LHCN-M2 (cell line): ENCODE measurements around the gene CCNDBP1. TPM values are rescaled to one million over a fixed set of nuclear protein-coding genes. Genes with fewer than 3 reads are reported as not detected.
A peak's percentile ranks its signal among the peaks of the same experiment; 100 is the strongest.
"Not testable (repeated sequence)": the region's sequence is repeated elsewhere in the genome, so short reads cannot be mapped to it uniquely, and the experiment has no call there.

ENCODE experiments used
- DNase-seq: peaks from one replicate; pipeline ENCODE4 v3.0.0-alpha.2; 2012; ENCODE audit warnings: low read depth
- total RNA-seq: library from RNA; depleted of rRNA; stranded (reverse); fragments of >200 nt; gene quantifications from 2 replicates; pipeline ENCODE4 v1.2.3, GENCODE V29; 2014

The CCNDBP1 gene
- total RNA-seq, 1 experiment from 2014 or later, result 53.2 TPM

DNA sequence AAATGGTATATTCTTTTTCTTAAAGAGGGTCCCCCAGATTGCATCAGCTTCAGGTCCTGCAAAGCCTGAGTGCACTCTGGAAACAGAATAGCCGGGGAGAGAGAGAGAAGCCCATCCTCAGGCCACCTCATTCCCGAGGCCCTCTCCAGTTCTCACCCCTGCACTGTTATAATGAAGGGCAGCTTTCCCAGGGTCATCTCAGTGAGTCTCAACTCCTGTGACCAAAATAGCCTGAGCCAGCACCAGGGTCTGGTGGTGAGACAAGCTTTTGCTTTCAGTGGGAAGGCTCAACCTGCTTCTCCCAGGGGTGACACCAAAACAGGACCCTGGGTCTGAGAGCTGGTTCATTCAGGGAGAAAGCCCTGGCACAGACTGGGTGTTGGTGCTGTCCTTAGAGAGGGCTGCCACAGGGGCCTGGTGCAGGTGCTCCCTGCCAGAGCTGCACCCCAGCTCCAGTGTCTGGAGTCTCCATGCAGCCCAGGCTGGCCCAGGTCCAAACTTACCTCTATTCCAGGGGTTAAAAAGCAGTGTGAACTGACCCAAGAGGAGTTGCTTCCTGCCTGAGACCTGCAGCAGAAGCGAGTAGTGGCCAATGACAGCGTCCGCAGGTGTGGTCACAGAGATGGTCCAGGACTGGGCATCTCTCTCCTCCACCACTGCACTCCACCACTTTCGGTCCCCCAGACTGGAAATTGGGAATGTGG lies 29.5 kb downstream of the CCNDBP1 start:
- DNase-seq, result no peak

DNA sequence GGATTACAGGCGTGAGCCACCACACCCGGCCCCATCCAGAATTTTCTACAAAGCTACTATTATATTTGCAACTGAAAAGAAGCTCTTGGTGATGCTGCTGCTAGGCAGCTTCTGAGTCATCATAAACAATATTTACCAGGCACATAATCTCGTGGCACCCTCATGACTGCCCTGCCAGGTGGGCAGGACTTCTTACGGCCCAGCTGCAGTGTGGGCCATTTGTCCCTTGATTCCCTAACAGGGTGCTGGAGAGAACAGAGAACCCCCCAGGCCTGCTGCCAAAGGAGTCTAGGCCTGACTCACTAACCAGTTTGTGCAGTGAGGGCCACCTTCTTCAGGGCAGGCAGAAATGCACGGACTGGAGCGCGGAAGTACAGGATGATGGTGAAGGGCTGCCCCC lies 30.8 kb downstream of the CCNDBP1 start:
- peak; percentile 48 for DNase-seq

DNA sequence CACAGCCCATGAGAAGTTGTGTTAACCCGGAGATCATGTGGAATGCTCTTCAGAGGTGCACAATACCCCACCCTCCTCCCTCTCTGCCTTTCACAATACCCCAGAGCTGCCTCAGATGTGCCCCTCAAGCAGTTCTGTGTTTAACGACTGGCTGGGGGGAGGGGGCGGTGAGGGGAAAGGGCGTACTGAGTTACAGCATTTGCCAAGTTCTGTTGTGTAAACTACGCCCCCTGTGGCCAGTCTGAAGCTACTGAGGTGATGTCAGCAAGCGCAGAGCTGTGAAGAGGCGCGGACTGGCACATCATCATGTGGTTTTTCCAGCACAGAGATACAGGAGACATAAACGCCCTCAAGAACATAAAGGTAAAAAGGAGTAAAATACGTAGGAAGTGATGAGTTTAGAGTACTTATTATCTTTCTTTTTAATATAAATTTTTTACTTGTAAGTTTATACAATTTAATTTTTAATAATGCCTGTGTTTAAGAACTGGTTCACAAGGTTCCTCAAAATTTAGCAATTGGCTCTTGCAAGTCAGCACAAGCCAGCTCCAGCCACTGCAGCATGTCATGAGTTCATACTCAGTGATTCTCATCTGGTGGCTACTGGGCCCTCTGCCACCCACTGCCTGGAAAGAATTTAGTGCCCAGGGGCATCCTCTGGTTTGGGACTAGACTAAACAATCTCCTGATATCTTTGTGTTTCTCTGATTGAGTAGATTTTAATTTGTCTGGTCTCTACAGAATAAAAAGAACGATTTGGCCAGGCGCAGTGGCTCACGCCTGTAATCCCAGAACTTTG lies 33.9 kb downstream of the CCNDBP1 start:
- DNase-seq, result peak; percentile 5

DNA sequence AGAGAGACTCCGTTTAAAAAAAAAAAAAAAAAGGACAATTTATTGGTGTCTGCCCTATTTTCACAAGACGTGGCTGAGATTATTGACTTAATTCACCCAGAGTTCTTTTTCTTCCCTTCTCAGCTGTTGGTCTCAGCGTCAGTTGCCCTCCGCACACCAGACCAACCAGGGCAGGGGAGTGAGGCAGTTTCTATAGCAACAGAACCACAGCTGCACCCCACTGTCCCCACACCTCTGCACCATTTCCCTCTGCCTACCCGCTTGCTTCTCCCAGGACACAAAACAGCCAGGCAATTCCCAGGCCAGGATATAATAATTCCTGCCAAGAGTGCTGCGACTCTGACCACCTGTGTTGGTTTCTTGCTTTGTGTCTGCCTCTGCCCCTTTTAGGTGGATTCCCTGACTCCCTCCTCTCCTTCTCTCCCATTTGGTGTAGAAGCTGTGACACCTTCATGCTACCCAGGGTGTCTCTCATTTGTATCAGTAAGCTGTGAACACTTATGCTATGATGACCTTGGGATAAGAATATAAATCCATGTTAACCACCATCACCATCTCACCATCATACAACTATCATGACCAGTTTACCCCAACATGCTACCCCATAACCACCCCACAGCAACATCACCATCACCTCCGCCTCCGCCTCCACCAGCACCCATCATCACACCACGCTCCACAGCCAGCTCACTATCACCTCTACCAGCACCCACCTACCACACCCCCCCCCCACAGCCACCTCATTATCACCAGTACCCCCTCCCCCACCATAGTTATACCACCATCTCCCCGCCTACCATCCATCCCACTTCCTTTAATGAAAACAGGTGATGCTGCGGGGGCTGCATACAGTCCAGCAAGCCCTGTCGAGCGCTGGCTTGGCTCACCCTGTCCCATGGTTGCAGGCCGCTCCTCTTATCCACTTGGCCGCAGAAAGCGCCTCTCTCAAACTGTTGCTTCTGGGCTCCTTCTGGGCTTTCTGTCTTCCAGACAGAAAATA lies 35.0 kb downstream of the CCNDBP1 start:
- DNase-seq, result no peak

DNA sequence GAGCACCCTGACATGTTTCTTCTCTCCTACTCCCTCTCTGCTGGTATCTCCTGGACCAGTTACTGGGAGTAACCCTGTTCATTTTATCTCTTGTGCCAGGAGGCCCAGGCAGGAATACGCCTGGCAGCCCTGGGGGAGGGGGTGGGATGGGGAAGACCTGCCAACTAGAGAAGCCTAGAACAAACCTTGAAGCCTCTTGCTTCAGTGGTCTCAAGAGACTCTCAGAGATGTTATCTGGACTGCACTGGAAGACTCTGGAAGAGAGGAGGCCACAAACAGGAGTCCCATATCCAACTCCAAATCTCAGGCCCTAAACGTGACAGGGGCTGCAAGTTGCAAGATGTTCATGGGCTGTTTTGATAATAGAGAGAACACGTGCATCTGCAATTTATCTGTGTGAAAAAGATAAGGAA lies 35.8 kb downstream of the CCNDBP1 start, which contains the start of gene EPB42:
EPB42 (minus strand) TSS at position 28 of the 413 bp plus-strand sequence. CDS start 193 bp downstream, outside the sequence.
- no peak for DNase-seq

DNA sequence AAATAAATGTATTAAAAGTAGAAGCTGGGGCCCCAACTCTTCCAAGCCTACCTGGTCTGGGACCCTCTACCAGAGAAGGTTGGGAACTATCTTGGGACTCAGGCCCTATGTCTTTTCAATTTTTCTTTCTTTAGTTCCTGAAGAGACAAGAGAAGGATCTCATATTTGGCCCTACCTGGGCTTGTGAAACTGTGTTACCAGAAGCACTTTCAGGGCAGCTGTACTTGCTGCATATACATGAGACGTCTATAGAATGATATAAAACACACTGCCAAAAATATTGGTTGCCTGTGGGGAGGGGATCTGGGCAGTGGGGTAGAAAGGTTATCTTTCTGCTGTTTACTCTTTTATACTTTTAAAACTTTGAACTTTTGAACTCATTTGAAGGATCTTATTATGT lies 36.2 kb downstream of the CCNDBP1 start:
- no peak for DNase-seq

DNA sequence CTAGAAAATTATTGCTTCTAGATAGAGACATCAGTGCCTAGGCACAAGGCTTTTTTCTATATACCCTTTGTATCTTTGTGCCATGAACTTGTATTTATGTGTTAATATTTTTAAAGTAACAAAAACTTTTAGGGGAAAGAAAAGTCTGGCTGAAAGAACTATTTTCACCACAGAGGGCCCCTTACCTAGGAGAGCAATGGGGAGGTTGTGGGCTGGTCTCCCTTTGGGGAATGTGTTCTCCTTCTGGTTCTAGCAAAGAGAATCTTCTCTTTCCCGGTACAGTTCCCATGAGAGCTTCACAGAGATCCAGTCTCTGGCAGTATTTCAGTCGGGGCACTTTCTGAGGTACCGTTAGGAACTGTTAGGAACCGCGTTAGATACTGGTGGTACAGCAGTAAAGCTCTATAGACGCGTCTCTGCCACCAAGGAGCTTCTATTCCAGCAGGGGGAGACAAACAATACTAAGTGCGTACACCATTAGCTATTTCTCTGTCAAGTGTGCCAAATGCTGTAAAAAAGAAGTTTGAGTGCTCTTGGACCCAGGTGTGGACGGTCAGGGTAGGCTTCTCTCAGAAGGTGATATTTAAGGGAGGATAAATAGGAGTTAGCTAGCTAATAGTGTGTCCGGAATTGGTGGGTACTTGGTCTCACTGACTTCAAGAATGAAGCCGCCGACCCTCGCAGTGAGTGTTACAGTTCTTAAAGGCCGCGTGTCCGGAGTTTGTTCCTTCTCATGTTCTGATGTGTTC lies 40.2 kb downstream of the CCNDBP1 start:
- DNase-seq, result peak; percentile 52

DNA sequence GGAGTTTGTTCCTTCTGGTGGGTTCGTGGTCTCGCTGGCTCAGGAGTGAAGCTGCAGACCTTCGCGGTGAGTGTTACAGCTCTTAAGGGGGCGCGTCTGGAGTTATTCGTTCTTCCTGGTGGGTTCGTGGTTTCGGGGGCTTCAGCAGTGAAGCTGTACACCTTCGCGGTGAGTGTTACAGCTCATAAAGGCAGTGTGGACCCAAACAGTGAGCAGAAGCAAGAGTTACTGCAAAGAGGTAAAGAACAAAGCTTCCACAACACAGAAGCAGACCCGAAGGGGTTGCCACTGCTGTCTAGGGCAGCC lies 40.7 kb downstream of the CCNDBP1 start:
- DNase-seq, result not testable (repeated sequence)

DNA sequence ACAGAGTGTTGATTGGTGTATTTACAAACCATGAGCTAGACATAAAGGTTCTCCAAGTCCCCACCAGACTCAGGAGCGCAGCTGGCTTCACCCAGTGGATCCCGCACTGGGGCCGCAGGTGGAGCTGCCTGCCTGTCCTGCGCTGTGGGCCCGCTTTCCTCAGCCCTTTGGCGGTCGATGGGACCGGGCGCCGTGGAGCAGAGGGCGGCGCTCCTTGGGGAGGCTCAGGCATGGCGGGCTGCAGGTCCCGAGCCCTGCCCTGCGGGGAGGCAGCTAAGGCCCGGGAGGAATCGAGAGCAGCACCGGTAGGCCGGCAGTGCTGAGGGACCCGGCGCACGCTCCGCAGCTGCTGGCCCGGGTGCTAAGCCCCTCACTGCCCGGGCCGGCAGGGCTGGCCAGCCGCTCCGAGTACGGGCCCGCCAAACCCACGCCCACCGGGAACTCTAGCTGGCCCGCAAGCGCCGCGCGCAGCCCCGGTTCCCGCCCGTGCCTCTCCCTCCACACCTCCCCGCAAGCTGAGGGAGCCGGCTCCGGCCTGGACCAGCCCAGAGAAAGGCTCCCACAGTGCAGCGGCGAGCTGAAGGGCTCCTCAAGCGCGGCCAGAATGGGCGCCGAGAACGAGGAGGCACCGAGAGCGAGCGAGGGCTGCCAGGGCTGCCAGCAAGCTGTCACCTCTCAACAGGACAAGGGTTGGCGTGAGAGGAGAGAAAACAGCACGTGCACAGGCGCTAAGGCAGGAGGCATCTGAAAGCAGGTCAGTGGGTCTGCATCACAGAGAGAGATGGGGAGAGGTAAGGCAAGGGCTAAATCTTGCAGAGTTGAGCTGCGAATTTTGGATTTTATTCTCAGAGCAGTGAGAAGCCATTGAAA lies 41.5 kb downstream of the CCNDBP1 start:
- no peak for DNase-seq

DNA sequence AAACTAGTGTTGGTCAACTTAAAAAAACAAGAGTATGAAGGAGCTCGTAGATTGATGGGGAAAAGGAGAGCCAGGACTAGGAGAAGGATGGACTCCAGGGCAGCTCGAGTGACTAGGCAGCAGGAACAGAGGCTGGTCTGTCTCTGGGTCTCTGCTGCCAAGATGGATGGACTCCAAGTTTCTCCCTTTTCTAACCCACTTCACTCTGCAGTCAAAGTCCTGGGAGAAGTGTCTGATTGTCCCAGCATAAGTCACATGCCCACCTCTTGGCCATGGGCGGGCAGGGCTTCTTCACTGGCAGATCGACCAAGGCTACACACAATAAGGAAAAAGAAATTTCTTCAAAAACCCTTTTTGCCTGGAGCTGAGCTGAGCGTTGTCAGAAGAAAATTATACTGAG lies 44.8 kb downstream of the CCNDBP1 start:
- no peak for DNase-seq

DNA sequence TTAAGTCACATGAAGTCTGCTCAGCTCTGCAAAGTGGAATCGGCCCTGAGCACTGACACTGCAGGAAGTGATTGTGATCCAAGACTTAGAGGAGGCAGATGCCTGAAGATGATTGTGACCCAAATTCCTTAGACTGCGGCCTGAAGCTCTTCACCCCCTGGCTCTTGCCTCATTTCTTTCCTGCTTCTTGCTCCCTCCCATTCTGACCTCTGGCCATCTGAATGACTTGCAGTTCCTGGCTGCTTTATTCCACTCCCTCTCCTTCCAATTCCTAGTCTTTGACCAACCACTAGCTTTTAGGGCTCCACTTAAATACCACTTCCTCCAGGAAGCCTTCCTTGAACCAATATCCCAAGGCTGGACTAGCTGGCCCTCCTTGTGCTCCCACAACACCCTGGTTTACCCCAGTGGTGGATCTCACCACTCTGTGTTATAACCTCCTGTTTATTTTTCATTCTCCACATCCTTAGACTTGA lies 45.5 kb downstream of the CCNDBP1 start:
- DNase-seq, result no peak

DNA sequence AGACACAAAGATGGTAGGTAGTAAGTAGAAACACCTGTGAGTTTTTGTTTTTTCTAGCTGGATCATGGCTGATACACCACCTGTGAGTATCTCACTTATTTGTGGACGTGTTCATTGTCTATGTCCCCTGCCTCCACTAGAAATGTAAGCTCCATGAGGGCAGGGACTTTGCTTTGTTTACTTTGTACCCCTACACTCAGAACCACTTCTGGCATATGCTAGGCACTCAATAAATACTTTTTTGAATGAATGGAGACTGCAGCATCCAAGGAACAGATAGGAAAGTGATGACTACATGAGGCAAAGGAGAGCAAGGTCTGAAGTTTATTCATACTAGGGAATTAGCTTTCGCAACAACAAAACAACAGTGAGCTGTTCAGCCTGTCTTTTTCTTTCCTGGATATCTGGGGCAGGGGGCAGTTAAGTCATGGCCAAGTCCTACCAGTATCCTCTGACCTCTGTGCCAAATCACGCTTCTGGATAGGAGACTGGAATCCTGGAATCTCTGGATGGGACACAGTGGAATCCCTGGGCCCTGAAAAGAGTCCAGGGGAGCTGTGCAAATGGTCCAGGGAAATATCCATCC lies 47.2 kb downstream of the CCNDBP1 start:
- no peak for DNase-seq

DNA sequence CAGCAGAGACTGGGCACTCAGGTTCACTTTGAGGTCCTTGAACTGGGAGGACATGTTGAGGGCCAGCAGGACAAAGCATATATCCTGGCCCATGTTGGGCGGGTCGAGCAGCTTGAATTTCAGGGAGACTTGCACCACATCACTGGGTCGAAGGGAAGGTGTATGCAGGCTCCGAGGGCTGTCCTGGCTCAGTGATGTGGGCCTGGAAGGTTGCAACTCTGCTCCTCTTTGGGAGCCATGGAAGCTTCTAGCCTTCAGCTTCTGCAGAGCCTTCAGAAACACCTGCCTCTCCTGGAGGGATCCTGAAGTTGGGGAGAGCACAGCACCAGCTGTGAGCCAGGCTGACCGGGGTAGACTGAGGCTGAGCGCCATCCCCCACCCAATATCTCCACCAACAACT lies 50.3 kb downstream of the CCNDBP1 start:
- no peak for DNase-seq

DNA sequence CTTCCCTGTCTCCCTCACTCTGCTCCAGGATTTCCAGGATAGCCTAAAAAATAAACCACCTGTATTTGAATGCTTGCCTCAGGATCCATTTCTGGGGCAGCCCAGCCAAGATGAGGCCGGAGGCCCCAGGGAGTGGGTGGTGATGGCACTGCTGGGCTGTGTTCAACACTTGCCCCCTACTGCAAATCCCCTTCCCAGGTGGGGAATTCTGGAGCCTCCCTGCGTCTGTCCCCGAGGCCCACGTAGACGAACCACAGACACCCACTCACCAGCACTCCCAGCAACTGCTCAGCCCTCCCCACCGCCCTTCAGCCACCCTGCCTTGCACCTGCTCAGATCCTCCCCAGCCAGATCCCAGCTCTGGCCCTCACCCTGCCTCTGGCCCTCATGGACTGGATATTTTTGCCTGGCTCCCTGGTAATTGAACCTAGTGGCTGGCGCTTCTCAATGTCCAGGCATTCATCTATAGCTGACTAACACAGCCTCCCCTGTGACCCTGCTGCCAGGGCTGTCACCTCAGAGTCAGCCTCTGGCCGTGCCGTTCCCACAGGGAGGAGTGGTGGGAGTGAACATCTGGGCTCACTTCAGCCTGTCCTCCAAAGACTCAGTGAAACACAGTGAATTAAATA lies 52.8 kb downstream of the CCNDBP1 start:
- DNase-seq, result no peak

DNA sequence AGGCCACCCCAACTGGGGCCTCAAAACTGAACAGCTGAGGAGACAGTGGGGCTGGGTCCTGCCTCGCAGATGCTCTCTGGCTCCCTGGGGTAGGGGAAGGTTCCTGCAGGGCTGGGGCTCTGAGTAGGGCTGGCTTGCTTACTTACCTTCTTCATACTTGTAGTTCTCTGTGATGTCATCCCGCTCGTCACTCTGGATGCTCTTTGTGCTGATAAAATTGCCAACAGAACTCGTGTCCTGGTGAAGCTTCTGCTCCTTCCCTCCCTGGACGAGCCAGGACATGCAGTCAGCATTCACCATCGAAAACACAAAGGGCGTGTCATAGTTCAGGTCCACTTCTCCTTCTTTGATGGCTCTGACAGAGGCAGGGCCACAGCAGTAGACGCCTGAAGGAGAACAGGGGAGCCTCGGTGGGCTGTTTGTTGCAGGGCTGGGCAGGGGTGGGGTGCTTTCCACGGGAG lies 53.5 kb downstream of the CCNDBP1 start:
- no peak for DNase-seq

DNA sequence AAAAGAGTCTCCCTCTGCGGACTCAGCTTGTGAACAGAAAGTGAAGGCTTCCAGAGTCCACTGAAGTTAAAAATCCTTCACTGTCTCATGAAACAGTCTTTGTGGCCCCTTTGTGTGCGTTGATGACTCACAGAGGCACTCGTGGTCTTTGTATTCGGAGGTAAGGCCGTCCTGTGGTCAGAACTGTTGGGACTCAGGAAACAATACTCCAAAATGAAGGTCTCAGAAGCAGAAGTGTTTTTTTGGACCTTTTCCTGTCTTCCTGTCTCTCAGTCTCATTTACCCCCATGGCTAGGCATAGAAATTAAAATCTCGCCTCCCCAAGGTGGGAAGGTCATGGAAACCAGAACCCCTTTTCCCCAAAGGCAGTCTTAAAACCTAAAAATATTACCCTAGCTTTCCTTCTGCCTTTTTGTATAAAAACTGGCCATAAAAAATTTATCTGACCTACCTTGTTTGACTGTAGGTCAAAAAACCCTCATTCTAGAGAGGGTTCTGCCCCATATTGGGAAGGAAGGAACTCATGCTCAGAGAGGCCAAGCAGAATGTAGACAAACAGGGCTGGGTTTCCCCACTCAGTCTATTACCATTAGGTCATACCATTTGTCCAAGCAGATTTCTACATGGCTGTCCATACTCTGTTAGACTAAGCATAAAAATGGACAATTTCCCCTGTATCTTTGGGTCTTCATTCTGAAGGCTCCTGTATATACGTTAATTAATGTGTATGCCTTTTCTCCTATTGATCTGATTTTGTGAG lies 54.7 kb downstream of the CCNDBP1 start:
- peak; percentile 4 for DNase-seq

DNA sequence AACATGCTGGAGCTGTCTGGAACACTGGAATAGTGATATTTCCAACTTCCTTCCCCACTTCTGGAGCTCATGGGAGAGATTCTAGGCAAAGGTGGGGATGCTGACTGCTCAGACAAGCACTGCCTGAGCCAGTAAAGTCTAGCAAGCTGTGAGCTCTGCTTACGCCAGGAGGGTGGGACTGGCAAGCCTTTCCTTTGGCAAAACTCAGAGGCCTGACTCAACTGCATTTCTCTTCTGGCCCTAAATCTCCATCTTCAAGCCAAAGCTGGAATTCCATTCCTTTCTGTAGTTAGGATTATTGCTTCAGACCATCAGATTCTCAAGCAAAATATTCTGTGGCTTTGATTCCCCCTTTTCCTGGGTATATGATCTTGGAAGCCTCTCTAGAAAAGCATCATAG lies 55.9 kb downstream of the CCNDBP1 start:
- no peak for DNase-seq

DNA sequence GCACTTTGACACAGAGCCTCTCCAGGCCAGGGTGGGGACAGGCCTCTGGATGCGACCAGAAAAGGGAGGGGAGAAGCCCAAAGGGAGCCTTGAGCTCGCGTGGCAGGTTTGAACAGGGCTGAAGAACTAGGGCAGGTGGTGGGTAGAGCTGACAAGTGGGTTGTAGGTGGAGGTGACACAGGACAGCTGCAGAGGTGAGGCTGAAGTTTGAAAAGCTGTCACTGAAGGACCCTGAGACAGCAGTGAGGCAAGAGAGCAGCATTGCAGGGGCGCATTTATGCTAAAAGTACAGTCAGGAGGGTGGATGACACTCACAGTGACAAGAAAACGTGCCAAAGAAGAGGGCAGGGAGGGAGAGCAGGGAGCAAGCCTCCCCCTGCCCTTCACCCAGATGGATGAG lies 57.4 kb downstream of the CCNDBP1 start:
- DNase-seq, result no peak
